Heart right ventricle (tissue), 16 donors: ENCODE data around the gene CSNK2A2. TPM values are rescaled to one million over a fixed set of nuclear protein-coding genes. Genes with fewer than 3 reads are reported as not detected.

Experiments
- ATAC-seq, 8 donors: fragments of 200-7000 bp; cut with Tn5 transposase; one replicate each; pipeline ENCODE4 v1.9.1; 2020; ENCODE audit warnings: mild to moderate bottlenecking in 8 of 8, moderate library complexity in 8 of 8, moderate number of reproducible peaks in 1 of 8
- DNase-seq, 2 donors: peaks; one replicate each; pipeline ENCODE4 v3.0.0-alpha.2; 2020
- H3K27ac ChIP-seq, 10 donors: fragments of 200-600 bp; sonication (generic) in 2 of 10; one replicate each; pipeline versions ENCODE4 v1.5.0 to v1.8.0; 2020 to 2022; ENCODE audit warnings: mild to moderate bottlenecking in 3 of 10
- H3K27me3 ChIP-seq, 7 donors: fragments of 200-600 bp; one replicate each; pipeline ENCODE4 v1.8.0; 2021 to 2022; ENCODE audit warnings: mild to moderate bottlenecking in 2 of 7
- H3K36me3 ChIP-seq, 9 donors: fragments of 200-600 bp; sonication (generic) in 1 of 9; one replicate each; pipeline versions ENCODE4 v1.5.0 to v1.8.0; 2020 to 2022; ENCODE audit warnings: mild to moderate bottlenecking in 2 of 9
- H3K4me1 ChIP-seq, 9 donors: fragments of 200-600 bp; sonication (generic) in 1 of 9; one replicate each; pipeline versions ENCODE4 v1.5.0 to v1.8.0; 2020 to 2022; ENCODE audit warnings: mild to moderate bottlenecking in 4 of 9
- H3K4me3 ChIP-seq, 10 donors: fragments of 200-600 bp; sonication (generic) in 2 of 10; one replicate each; pipeline versions ENCODE4 v1.5.0 to v1.8.0; 2020 to 2022; ENCODE audit warnings: mild to moderate bottlenecking in 7 of 10, moderate library complexity in 2 of 10
- H3K9me3 ChIP-seq, 11 donors: fragments of 200-600 bp in 10 of 11; sonication (generic) in 2 of 11; one replicate each; pipeline versions ENCODE4 v1.5.0 to v1.8.0; 2013 to 2022; ENCODE audit warnings: mild to moderate bottlenecking in 2 of 11, control low read depth in 1 of 11, moderate library complexity in 1 of 11
- CTCF ChIP-seq, 9 donors: fragments of 200-600 bp; sonication (generic) in 2 of 9; IDR thresholded peaks; one replicate each; pipeline versions ENCODE4 v1.5.0 to v1.8.0; 2021 to 2022; ENCODE audit warnings: antibody characterized with exemption in 9 of 9, mild to moderate bottlenecking in 5 of 9, moderate library complexity in 1 of 9
- WGBS, 2 donors: extraction: QIAGEN DNeasy Blood & Tissue Kit; methylation state at CpG; one replicate each; pipeline ENCODE4 v1.1.7; 2013; ENCODE audit warnings: inconsistent platforms in 1 of 2; 5-methylcytosine and 5-hydroxymethylcytosine counted together
- intact Hi-C, 10 donors: fragments of 100-400 bp; cut with DNase I; formaldehyde crosslinking; loops; one replicate each; pipeline versions ENCODE4 v1.11.1 to v1.14.2; 2022
- long read RNA-seq, 3 donors: library from polyadenylated mRNA; unstranded; transcript quantifications; one replicate each; pipeline ENCODE4 v2.0.0, GENCODE V29; 2020 to 2021
- polyA plus RNA-seq, 2 donors: library from polyadenylated mRNA; stranded (reverse); fragments of 200-250 nt; gene quantifications; one replicate each; pipeline ENCODE4 v1.2.3, GENCODE V29; 2013
- total RNA-seq, 10 donors: library from RNA; stranded (reverse); fragmentation: NEBNext Ultra II Directional in 3 of 10; extraction: Animal tissue kit (Norgen Biotek cat#: 25700) in 3 of 10; gene quantifications; one replicate each; pipeline versions ENCODE4 v1.2.1 to v1.2.4, GENCODE V29; 2021 to 2023
- donor health status: Arrhythmogenic right ventricular cardiomyopathy.
- donor health status: ischemic (EF 13 %, LVEDD 7.1; RV severe dilation, severe dysfunction).
- donor health status: healthy with polysubstance abuse.
- donor health status: DM: no; HTN: yes; CAD: no.
- donor health status: DM: no; HTN: no; CAD: no.
- donor health status: ischemic (EF 25% LVEDD 6.9; RV normal size, moderate dysfunction).
- donor health status: ischemic (EF 25% LVEDD 5.7; RV mildly dilated, moderate dysfunction).
- donor health status: healthy.
- donor health status: DM: yes; HTN: yes; CAD: no.
- donor health status: Ischemic cardiomyopathy.
- donor health status: ischemic (EF 35%, LVEDD 5.7; RV mildly dilated, moderate dysfunction).
- donor health status: nonischemic (EF 11% LVEDD 7.7; RV severe dilation, severe dysfunction).
- donor health status: DM: yes; HTN: yes; CAD: no.
- donor health status: PGD.
- donor health status: ischemic (EF 29% LVEDD 5.4; RV normal size, mild dysfunction).
- donor health status: nonischemic (EF 23%, LVEDD 6.1; RV moderate dilation, normal function).

The CSNK2A2 gene
- 10 to 100 TPM; 27.0 to 48.3 (median 37.8) TPM for total RNA-seq
- polyA plus RNA-seq = 10 to 100 TPM; 20.9 to 26.0 TPM
- long read RNA-seq, donor 1, transcript CSNK2A2-201 (12 exons, 1,701 nt) = major isoform, 23 of 35 reads
- long read RNA-seq, donor 1, partial matches to known transcripts = 7 of 35 reads
- long read RNA-seq, donor 1, other reads (novel, unspliced or antisense) = 5 of 35 reads
- long read RNA-seq, donor 2, transcript CSNK2A2-201 (12 exons, 1,701 nt) = major isoform, 20 of 28 reads
- long read RNA-seq, donor 2, partial matches to known transcripts = 4 of 28 reads
- long read RNA-seq, donor 2, other reads (novel, unspliced or antisense) = 4 of 28 reads
- long read RNA-seq, donor 3, partial matches to known transcripts = 2 of 12 reads
- long read RNA-seq, donor 3, other reads (novel, unspliced or antisense) = 8 of 12 reads

DNA sequence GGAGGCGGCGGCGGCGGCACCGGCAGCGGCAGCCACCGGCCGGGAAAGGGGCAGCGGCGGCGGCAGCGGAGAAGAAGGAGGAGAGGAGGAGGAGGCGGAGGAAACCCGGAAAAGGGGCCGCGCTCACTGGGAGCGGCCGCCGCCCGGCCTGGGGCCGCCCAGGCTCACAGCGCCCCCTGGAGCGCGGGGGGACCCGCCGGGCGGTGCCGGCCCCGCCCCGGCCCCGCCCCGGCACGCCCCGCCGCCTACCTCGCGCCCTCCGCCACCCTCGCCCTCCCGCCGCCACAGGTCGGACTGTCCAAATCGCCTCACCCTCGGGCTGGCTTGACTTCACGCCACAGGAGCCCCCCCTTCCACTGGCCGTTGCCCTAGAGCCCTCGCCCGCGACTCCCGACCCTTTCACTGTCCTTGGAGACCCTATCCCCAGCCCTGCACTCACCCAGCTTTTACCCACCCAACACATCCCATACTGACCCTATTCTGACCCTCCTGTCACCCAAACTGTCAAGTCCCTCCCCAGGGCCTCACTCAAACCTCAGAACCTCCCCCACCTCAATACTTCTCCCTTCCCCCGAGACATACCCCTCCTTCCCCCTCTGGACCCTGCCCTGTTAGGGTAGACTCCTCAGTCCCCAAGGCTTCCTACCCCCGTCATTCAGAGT, at the start of gene CSNK2A2:
CSNK2A2 (minus strand) TSS at position 85 of the 662 bp plus-strand sequence. CDS start 370 bp downstream, outside the sequence.
- peak; percentile 14 to 67 (median 39) for TF ChIP-seq CTCF (IDR thresholded peaks at IDR 0.05)
- Histone ChIP-seq H3K27ac (peak within 1 kb of the TSS in 9 of 10 donors; percentile 21 to 78 (median 66)), H3K9me3 (no peaks in the 10 kb centered on the region), H3K4me3 (peak within 1 kb of the TSS; percentile 75 to 92 (median 86)), H3K36me3 (peaks cover 0 to 34% (median 14%) of the 10 kb centered on the region in 9 donors), H3K4me1 (peaks cover 0 to 29% (median 21%) of the 10 kb centered on the region in 9 donors), H3K27me3 (peaks cover 0 to 14% (median 0%) of the 10 kb centered on the region in 7 donors)
- peak; percentile 89 to 97 (median 91) for ATAC-seq
- WGBS, 2 donors = 3 to 13% methylated on average over 11 to 52 of the region's 52 CpGs
- intact Hi-C loops = loop anchor here in 5 of 10 donors (5.0 to 10.0 kb wide), 4 partner anchors 71 to 176 kb away; partner anchors contain the start of genes MMP15 (in 4 of the 5) and CFAP20 (in 1 of the 5)
- peak; percentile 70 to 77 for DNase-seq

DNA sequence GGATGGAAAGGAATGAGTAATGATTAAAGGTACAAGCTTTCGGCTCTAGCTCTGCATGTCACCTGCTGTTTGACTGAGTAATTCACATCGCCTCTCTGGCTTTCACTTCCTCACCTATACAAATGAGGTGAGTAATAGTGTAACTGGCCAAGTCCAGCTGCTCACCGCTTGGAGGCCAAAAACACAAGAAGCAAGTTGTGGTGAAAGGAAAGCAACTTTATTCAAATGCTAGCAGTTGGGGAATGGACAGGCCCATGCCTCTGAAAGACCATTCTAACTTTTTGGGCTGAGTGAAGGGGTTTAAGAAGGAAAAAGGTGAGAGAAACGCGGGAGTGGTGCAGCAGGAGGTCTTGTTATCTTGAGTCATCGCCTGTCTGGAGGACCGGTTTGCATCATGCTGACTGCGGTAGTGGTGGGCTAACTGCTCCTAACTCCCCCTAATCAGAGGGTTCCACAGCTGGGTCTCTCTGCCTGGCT, 45.7 kb upstream of the CSNK2A2 start:
- 49 to 54% methylated on average over 8 of the region's 8 CpGs for WGBS, 2 donors
- ATAC-seq = no peak

GRCh38 chr16:58236831-58237230, 38.9 kb upstream of the CSNK2A2 start:
- H3K9me3 ChIP-seq = no peaks in the 10 kb centered on the region
- peaks cover 0 to 10% (median 5%) of the 10 kb centered on the region in 9 donors for H3K4me1 ChIP-seq
- no peak overlapping the region for H3K27ac ChIP-seq
- 19 to 20% methylated on average over 5 of the region's 5 CpGs for WGBS, 2 donors
- ATAC-seq (no peak), DNase-seq (no peak)
- H3K27me3 ChIP-seq = peaks cover 0 to 27% (median 6%) of the 10 kb centered on the region in 7 donors
- no peak for TF ChIP-seq CTCF (IDR thresholded peaks at IDR 0.05)
- no peaks in the 10 kb centered on the region for H3K36me3 ChIP-seq
- peak overlapping the region in 3 of 10 donors; percentile 46 to 57 (median 51) for H3K4me3 ChIP-seq
- intact Hi-C loops = no loop called here

More for the DNA sequence above, 45.7 kb upstream of the CSNK2A2 start:
- peaks cover 0 to 31% (median 7%) of the 10 kb centered on the region in 7 donors for H3K27me3 ChIP-seq
- intact Hi-C loops = no loop called here
- H3K4me1 ChIP-seq = no peaks in the 10 kb centered on the region
- H3K4me3 ChIP-seq = no peak overlapping the region
- no peaks in the 10 kb centered on the region for H3K9me3 ChIP-seq
- no peak for TF ChIP-seq CTCF (IDR thresholded peaks at IDR 0.05)
- H3K27ac ChIP-seq = no peak overlapping the region
- H3K36me3 ChIP-seq = no peaks in the 10 kb centered on the region
- DNase-seq = no peak

GRCh38 chr16:58236231-58236690, 38.4 kb upstream of the CSNK2A2 start:
- peak; percentile 78 to 97 (median 91) for ATAC-seq
- H3K4me3 ChIP-seq = peak overlapping the region; percentile 3 to 57 (median 45)
- intact Hi-C loops = no loop called here
- no peaks in the 10 kb centered on the region for H3K36me3 ChIP-seq
- peak; percentile 52 to 66 for DNase-seq
- no peak for TF ChIP-seq CTCF (IDR thresholded peaks at IDR 0.05)
- no peaks in the 10 kb centered on the region for H3K9me3 ChIP-seq
- H3K27ac ChIP-seq = no peak overlapping the region
- 0 to 1% methylated on average over 13 of the region's 13 CpGs for WGBS, 2 donors
- peaks cover 0 to 10% (median 5%) of the 10 kb centered on the region in 9 donors for H3K4me1 ChIP-seq
- H3K27me3 ChIP-seq = peaks cover 0 to 23% (median 6%) of the 10 kb centered on the region in 7 donors
